ENCODE data around the gene ANKRD52.

Gene ANKRD52

GRCh38 chr12:56258068-56258819 lies at the start of gene ANKRD52:
Gene ANKRD52 (minus strand): TSS chr12:56258384. CDS start chr12:56258269, 115 bp downstream.
- Mint-ChIP-seq H3K9me3 (ENCODE audit: low read depth) (no peaks in the 10 kb centered on the region), H3K27ac (peak within 1 kb of the TSS; percentile 87), H3K27me3 (no peaks in the 10 kb centered on the region), H3K4me3 (peak within 1 kb of the TSS; percentile 93), H3K4me1 (ENCODE audit: low read depth) (peaks cover 24% of the 10 kb centered on the region), H3K36me3 (peaks cover 4% of the 10 kb centered on the region)

GRCh38 chr12:56307221-56307965 lies 49.2 kb upstream of the ANKRD52 start:
- H3K36me3 Mint-ChIP-seq = no peaks in the 10 kb centered on the region
- H3K27ac Mint-ChIP-seq = no peak overlapping the region
- H3K27me3 Mint-ChIP-seq = no peaks in the 10 kb centered on the region
- no peaks in the 10 kb centered on the region for H3K9me3 Mint-ChIP-seq (ENCODE audit: low read depth)
- no peak overlapping the region for H3K4me3 Mint-ChIP-seq
- H3K4me1 Mint-ChIP-seq (ENCODE audit: low read depth) = peaks cover under 1% of the 10 kb centered on the region

GRCh38 chr12:56304872-56305590 lies 46.8 kb upstream of the ANKRD52 start:
- no peak overlapping the region for H3K27ac Mint-ChIP-seq
- H3K9me3 Mint-ChIP-seq (ENCODE audit: low read depth) = no peaks in the 10 kb centered on the region
- H3K36me3 Mint-ChIP-seq = no peaks in the 10 kb centered on the region
- peaks cover 20% of the 10 kb centered on the region for H3K4me1 Mint-ChIP-seq (ENCODE audit: low read depth)
- no peaks in the 10 kb centered on the region for H3K27me3 Mint-ChIP-seq
- no peak overlapping the region for H3K4me3 Mint-ChIP-seq

- H3K36me3 Mint-ChIP-seq = no peaks in the 10 kb centered on the region
- H3K4me3 Mint-ChIP-seq = no peak overlapping the region
- H3K9me3 Mint-ChIP-seq (ENCODE audit: low read depth) = no peaks in the 10 kb centered on the region
- no peak overlapping the region for H3K27ac Mint-ChIP-seq
- peaks cover 22% of the 10 kb centered on the region for H3K4me1 Mint-ChIP-seq (ENCODE audit: low read depth)
- no peaks in the 10 kb centered on the region for H3K27me3 Mint-ChIP-seq
These were observed 46.1 kb upstream of the ANKRD52 start for GRCh38 chr12:56304276-56304675.

- H3K36me3 Mint-ChIP-seq = peaks cover 2% of the 10 kb centered on the region
- no peaks in the 10 kb centered on the region for H3K27me3 Mint-ChIP-seq
- peaks cover 53% of the 10 kb centered on the region for H3K4me1 Mint-ChIP-seq (ENCODE audit: low read depth)
- peak overlapping the region; percentile 97 for H3K4me3 Mint-ChIP-seq
- H3K9me3 Mint-ChIP-seq (ENCODE audit: low read depth) = no peaks in the 10 kb centered on the region
- peak overlapping the region; percentile 98 for H3K27ac Mint-ChIP-seq
These were observed 42.7 kb upstream of the ANKRD52 start for GRCh38 chr12:56300644-56301464.

GRCh38 chr12:56299853-56300643 lies 41.9 kb upstream of the ANKRD52 start, which contains the start of gene CS:
Gene CS (minus strand): TSS chr12:56300330. CDS start chr12:56300201, 129 bp downstream.
- Mint-ChIP-seq H3K9me3 (ENCODE audit: low read depth) (no peaks in the 10 kb centered on the region), H3K27me3 (no peaks in the 10 kb centered on the region), H3K4me3 (peak within 1 kb of the TSS; percentile 97), H3K27ac (peak within 1 kb of the TSS; percentile 98), H3K4me1 (ENCODE audit: low read depth) (peaks cover 54% of the 10 kb centered on the region), H3K36me3 (peaks cover 2% of the 10 kb centered on the region)

GRCh38 chr12:56299308-56299852 lies 41.2 kb upstream of the ANKRD52 start:
- H3K36me3 Mint-ChIP-seq = peaks cover 2% of the 10 kb centered on the region
- no peaks in the 10 kb centered on the region for H3K27me3 Mint-ChIP-seq
- H3K27ac Mint-ChIP-seq = peak overlapping the region; percentile 98
- H3K9me3 Mint-ChIP-seq (ENCODE audit: low read depth) = no peaks in the 10 kb centered on the region
- H3K4me1 Mint-ChIP-seq (ENCODE audit: low read depth) = peaks cover 55% of the 10 kb centered on the region
- H3K4me3 Mint-ChIP-seq = peak overlapping the region; percentile 97

- H3K36me3 Mint-ChIP-seq = peaks cover 2% of the 10 kb centered on the region
- peaks cover 60% of the 10 kb centered on the region for H3K4me1 Mint-ChIP-seq (ENCODE audit: low read depth)
- H3K4me3 Mint-ChIP-seq = peak overlapping the region; percentile 97
- H3K27me3 Mint-ChIP-seq = no peaks in the 10 kb centered on the region
- H3K27ac Mint-ChIP-seq = peak overlapping the region; percentile 98
- no peaks in the 10 kb centered on the region for H3K9me3 Mint-ChIP-seq (ENCODE audit: low read depth)
These were observed 40.6 kb upstream of the ANKRD52 start for GRCh38 chr12:56298828-56299227.

GRCh38 chr12:56297400-56297799 lies 39.2 kb upstream of the ANKRD52 start:
- H3K4me1 Mint-ChIP-seq (ENCODE audit: low read depth) = peaks cover 66% of the 10 kb centered on the region
- H3K27ac Mint-ChIP-seq = peak overlapping the region; percentile 54
- H3K27me3 Mint-ChIP-seq = no peaks in the 10 kb centered on the region
- peak overlapping the region; percentile 75 for H3K4me3 Mint-ChIP-seq
- H3K9me3 Mint-ChIP-seq (ENCODE audit: low read depth) = no peaks in the 10 kb centered on the region
- H3K36me3 Mint-ChIP-seq = peaks cover 2% of the 10 kb centered on the region

- peak overlapping the region; percentile 27 for H3K4me3 Mint-ChIP-seq
- H3K9me3 Mint-ChIP-seq (ENCODE audit: low read depth) = no peaks in the 10 kb centered on the region
- peaks cover 2% of the 10 kb centered on the region for H3K36me3 Mint-ChIP-seq
- no peaks in the 10 kb centered on the region for H3K27me3 Mint-ChIP-seq
- peaks cover 63% of the 10 kb centered on the region for H3K4me1 Mint-ChIP-seq (ENCODE audit: low read depth)
- no peak overlapping the region for H3K27ac Mint-ChIP-seq
These were observed 38.1 kb upstream of the ANKRD52 start for GRCh38 chr12:56296295-56296694.

GRCh38 chr12:56293795-56294194 lies 35.6 kb upstream of the ANKRD52 start:
- Mint-ChIP-seq H3K27ac (no peak overlapping the region), H3K36me3 (peaks cover 4% of the 10 kb centered on the region), H3K27me3 (no peaks in the 10 kb centered on the region), H3K4me1 (ENCODE audit: low read depth) (peaks cover 60% of the 10 kb centered on the region), H3K4me3 (no peak overlapping the region), H3K9me3 (ENCODE audit: low read depth) (no peaks in the 10 kb centered on the region)

GRCh38 chr12:56288705-56289387 lies 30.7 kb upstream of the ANKRD52 start:
- Mint-ChIP-seq H3K27me3 (no peaks in the 10 kb centered on the region), H3K9me3 (ENCODE audit: low read depth) (no peaks in the 10 kb centered on the region), H3K27ac (no peak overlapping the region), H3K4me3 (no peak overlapping the region), H3K36me3 (peaks cover 4% of the 10 kb centered on the region), H3K4me1 (ENCODE audit: low read depth) (peaks cover 35% of the 10 kb centered on the region)
